Ramos (cell line): ENCODE data around the gene DHX35.

Experiments used
- in situ Hi-C: fragments of 300-500 bp; cut with MboI; formaldehyde crosslinking; loops from one replicate; pipeline ENCODE4 v1.14.3; 2022; ENCODE audit warnings: low sequenced_read_pairs; ENCODE audit not compliant: unreplicated experiment

DHX35 gene

GRCh38 chr20:39048000-39048696, 86.0 kb downstream of the DHX35 start:
- in situ Hi-C loops: loop anchor here (5.0 to 10.0 kb wide), 2 partner anchors 323 to 401 kb away; partner anchors contain the start of gene SLC32A1

DNA sequence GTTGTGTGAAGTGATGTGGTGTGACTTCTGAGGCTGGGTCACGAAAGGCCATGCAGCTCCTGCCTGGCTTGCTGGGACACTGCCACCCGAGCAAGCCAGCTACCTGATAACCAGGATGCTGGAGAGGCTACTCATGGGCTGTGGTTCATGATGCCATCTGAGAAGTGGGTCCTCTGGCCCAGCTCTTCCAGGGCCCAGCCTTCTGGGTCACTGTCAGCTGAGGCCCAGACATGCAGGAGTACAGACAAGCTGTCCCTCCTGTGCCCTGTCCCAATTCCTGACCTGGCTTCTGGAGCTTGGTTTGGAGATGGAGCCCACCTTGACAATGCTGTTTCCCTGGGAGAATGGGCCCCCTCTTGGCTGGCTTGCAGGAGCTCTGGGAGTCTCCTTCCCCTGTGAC, 87.0 kb downstream of the DHX35 start:
- in situ Hi-C loops: loop anchor here (5.0 to 10.0 kb wide), 2 partner anchors 324 to 402 kb away; partner anchors contain the start of gene SLC32A1

GRCh38 chr20:39049684-39050554, 87.8 kb downstream of the DHX35 start:
- in situ Hi-C loops: loop anchor here (5.0 to 10.0 kb wide), 2 partner anchors 325 to 403 kb away; partner anchors contain the start of gene SLC32A1

- in situ Hi-C loops: no loop called here
Observed at GRCh38 chr20:39050555-39050902, 88.4 kb downstream of the DHX35 start.

DNA sequence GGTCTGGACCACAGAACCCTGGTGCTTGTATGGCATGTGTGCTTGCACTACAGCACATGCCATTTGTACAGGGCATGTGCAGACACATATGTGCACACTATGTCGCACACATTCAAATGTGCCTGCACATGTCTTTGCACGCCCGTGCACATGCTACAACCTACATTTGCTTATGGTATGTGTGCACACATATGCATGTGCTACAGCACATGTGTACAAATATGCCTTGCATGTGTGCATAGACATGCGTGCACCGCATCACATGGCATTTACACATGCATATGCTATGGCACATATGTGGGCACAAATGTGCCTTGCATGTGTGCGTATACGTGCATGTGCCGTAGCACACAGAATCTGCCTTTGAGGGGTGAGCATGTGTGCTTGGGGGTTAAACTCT, 90.5 kb downstream of the DHX35 start:
- in situ Hi-C loops: no loop called here

DNA sequence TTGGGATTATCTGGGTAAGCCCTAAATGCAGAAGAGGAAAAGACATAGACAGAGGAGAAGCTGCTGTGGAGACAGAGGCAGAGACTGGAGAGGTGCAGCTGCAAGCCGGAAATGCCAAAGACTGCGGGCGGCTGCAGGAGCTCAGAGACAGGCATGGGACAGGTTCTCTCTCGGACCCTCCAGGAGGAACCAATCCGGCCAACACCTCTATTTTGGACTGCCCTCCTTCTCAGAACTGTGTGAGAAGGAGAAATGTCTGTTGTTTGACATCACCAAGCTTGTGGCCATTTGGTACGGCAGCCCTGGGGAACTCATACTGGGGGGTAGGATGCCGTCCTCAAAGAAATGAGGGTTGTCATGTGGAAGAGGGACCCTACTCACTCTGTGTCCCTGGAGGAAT, 95.0 kb downstream of the DHX35 start:
- in situ Hi-C loops: no loop called here

DNA sequence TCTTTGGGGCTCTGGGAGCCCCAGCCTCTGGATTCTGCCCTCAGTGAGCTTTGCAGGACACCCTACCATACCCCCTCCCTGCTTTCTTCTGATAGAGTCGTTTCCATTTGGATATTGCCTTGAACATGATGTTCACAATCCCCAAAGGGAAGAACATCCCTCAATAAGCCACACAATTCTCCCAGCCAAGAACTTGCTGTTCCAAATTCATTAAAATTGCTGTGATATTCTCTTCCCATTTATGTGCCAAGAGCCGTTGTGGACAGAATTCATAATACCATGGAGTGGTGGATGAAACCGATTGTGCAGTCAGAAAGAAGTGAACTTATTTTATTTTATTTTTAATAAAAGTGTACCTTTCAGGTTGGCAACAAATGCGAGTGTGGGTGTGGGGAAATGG, 95.8 kb downstream of the DHX35 start:
- in situ Hi-C loops: no loop called here

DNA sequence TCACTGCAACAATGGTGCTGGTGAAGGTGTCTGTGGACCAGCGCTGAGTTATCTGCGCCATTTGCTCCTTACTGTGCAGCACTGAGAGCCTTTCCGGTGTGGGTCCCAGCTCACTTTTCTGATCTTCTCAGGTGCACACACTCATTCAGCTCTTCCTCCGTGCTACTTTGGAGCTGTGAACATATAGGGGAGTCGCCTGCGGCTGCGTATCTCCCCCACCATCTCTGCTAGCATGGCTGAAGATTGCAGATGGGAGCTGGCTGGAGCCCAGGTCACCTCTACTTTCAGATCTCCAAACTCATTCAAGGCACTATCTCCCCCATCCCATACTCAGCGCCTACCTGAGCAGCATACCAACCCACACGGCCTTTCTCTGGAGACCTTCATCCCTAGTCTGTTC, 96.9 kb downstream of the DHX35 start:
- in situ Hi-C loops: no loop called here

DNA sequence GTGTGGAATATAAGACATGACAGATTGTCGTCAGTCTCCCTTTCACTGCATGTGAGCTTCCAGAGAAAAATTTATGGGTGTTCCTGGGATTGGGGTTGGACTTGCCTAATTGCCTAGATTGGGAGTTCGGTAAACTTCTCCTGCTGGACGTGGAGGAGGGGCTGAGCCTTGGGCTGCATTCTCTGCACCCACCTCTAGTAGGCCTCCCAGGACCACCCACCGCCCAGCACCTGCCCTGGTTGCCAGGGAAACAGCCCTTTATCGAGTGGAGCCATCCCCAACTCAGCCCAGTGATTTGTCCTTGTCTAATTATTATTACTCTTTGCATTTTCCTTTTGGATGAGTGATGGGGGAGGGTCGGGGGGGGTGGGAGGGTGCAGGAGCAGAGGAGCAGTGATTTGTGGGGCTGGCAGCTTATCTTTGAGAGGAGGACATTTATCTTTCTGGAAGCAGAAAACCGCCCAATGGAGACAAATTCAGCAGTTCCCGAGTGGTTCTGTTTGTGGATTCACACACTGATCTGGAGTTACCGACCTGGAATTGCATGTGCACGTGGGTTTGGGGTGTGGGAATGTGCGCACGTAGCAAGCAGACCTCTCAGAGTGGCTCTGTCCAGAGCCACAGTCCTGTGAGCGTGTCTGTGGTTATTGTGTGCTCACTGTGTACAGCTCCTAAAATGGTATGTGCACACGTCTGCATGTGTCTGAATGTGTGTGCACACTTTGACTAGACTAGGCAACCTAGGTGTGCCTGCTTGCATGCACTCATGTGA, 104.5 kb downstream of the DHX35 start:
- in situ Hi-C loops: no loop called here

DNA sequence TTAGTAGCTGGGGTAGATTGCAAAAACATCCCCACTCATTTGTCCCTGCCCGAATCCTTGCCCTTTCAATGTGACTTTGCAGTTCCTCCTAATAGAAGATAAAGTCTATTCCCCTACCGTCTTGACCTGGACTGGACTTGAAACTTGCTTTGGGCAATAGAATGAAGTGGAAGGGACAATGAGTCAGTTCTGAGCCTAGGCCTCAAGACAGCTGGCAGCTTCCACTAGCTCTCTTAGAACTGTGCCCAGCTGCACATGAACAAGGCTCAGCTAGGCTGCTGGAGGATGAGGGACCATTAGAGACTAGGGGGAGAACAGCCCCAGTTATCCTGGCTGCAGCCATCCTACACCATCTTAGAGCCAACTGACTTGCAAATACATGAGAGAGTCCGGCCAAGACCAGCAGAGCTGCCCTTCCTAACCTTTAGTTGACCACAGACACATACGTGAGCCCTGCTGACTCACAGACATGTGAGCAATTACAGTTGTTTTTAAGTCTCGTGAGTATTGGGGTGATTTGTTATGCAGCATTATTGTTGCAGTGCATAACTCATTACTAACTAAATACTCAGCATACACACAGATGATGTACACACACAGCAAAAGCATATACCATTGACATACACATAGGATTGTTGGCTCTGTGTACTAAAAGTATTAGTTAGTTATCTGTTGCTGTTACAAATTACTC, 105.5 kb downstream of the DHX35 start:
- in situ Hi-C loops: no loop called here

DNA sequence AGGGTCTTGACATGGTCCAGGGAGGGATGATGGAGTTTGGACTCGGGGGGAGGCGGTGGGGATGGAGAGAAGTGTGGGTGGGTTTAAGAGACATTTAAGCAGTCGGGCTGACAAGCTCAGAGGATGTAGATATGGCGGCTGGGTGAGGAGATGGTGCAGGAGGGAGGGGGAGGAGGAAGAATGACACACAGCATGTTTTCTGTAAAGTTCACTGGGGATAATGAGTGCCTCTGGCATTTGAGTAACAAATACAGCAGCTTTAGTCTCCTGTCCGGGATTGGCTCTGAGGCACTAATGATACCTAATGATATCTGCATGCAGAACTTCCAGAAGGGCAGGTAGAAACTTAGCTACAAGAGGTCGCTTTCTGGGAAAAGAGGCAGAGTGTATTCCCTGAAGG, 107.8 kb downstream of the DHX35 start:
- in situ Hi-C loops: no loop called here

GRCh38 chr20:39070484-39071231, 108.5 kb downstream of the DHX35 start:
- in situ Hi-C loops: no loop called here

- in situ Hi-C loops: no loop called here
Observed at GRCh38 chr20:39072132-39072531, 110.0 kb downstream of the DHX35 start.

DNA sequence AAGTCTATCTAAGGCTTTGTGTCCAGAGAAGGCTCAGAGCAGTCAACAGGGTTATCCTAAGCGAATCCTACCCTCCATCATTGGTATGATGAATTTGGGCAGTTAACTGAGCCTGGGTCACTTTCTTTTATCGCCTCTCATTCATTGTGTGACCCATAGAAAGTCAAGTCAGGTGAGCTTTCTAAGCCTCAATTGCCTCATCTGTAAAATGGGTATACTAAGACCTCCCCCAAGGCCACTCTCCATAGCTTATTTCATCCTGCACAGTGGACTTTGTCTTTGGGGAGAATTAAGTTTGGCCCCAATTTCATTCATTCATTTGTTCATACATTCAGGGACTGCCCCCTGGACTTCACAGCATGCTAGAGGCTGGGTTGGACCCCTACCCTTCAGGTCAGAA, 110.5 kb downstream of the DHX35 start:
- in situ Hi-C loops: no loop called here

DNA sequence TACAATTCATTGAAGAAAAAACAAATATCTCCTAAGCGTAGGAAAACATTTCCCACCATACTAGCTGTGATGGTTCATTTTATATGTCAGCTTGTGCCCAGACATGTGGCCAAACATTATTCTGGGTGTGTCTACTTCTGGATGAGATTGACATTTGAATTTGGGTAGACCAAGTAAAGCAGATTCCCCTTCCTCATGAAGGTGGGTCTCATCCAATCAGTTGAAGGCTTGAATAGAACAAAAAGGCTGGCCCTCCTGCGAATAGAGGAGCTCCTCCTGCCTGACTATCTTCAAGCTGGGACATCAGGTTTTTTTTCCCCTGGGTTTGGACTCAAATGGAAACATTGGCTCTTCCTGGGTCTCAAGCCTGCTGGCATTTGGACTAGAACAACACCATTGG, 113.6 kb downstream of the DHX35 start:
- in situ Hi-C loops: no loop called here

GRCh38 chr20:39076958-39077357, 114.8 kb downstream of the DHX35 start:
- in situ Hi-C loops: no loop called here

DNA sequence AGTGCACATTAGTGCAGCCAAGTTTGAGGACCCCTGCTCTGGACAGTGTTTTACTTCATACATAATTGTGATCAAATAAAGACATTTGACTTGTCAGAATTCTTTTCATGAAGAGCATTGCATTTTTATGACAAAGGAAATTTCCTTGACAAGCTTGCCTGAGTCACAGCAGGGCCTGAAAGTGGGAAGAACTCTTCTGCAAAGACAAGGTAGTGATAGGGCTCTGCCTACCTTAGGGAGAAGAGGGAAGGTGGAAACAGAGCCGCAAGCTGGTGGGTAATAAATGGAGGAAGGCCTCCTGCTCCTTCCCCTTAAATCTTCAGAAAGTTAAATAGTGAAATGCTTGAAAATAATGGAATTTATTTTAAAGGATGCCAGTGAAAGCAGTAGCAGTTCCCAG, 118.2 kb downstream of the DHX35 start:
- in situ Hi-C loops: no loop called here

GRCh38 chr20:39081255-39081654, 119.1 kb downstream of the DHX35 start:
- in situ Hi-C loops: no loop called here

DNA sequence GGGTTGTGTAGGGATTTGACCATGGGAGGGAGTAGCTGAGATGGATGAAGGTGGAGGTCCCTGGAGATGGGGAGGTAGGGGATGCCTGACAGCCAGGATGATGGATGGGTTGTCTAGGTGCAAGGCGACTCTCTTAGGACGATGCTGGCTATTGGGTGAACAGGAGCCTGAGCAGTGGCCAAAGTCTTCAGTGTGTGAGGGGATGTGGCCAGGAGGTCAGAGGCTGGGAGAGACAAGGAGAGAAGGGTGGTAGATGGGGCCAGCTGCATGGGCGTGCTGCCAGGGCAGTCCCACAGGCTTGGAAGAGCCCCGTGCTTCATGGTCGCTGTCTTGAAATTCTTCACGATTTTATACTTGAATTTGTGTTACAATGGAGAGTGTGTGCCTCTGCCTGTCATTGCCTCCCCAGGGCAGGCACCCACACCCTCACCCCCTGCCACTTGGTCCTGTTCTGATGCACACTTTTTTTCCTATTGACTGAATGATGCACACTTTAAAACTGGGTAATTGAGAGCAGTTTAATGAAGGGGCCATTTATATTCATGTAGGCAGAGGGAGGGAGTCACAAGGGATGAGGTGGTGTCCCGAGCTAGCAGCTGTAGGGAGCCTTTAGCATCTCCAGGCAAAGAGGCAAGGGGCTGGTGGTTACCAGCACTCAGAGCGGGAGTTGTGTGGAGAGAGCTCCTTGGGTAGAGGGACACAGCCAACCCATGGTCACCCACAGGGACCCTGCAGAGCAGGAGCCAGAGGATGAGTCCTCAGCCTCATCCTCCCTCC, 120.7 kb downstream of the DHX35 start:
- in situ Hi-C loops: no loop called here
